Lower lobe of right lung (tissue), 2 donors: ENCODE measurements around the gene KIF26B. TPM values are rescaled to one million over a fixed set of nuclear protein-coding genes. Genes with fewer than 3 reads are reported as not detected.
"Not testable (repeated sequence)": the region's sequence is repeated elsewhere in the genome, so short reads cannot be mapped to it uniquely, and the experiment has no call there.

Source experiments
- ATAC-seq, 2 donors: fragments of 200-7000 bp; cut with Tn5 transposase; one replicate each; pipeline ENCODE4 v1.9.1; 2020 to 2022; ENCODE audit warnings: mild to moderate bottlenecking in 2 of 2, moderate library complexity in 2 of 2
- DNase-seq: peaks from one replicate; pipeline ENCODE4 v3.0.0-alpha.2; 2020
- H3K27ac ChIP-seq: fragments of 200-600 bp; one replicate; pipeline ENCODE4 v1.8.0; 2022
- H3K27me3 ChIP-seq: fragments of 200-600 bp; one replicate; pipeline ENCODE4 v1.8.0; 2022; ENCODE audit warnings: low read depth
- H3K36me3 ChIP-seq: fragments of 200-600 bp; one replicate; pipeline ENCODE4 v1.8.0; 2022; ENCODE audit warnings: mild to moderate bottlenecking
- H3K4me1 ChIP-seq: fragments of 200-600 bp; one replicate; pipeline ENCODE4 v1.8.0; 2022
- H3K4me3 ChIP-seq: fragments of 200-600 bp; one replicate; pipeline ENCODE4 v1.8.0; 2022; ENCODE audit warnings: mild to moderate bottlenecking
- H3K9me3 ChIP-seq: fragments of 200-600 bp; one replicate; pipeline ENCODE4 v1.8.0; 2022
- intact Hi-C: fragments of 100-400 bp; cut with DNase I; formaldehyde crosslinking; loops from one replicate; pipeline ENCODE4 v1.11.0; 2022
- total RNA-seq: library from RNA; stranded (reverse); fragmentation: NEBNext Ultra II Directional; extraction: Animal tissue kit (Norgen Biotek cat#: 25700); gene quantifications from one replicate; pipeline ENCODE4 v1.2.1, GENCODE V29; 2021
- TF ChIP-seq, protein P1 (sequence below): fragments of 200-600 bp; IDR thresholded peaks from one replicate; pipeline ENCODE4 v1.8.0; 2022; ENCODE audit warnings: antibody characterized with exemption, mild to moderate bottlenecking
- donor health status: DM: no; HTN: yes; CAD: no; lungs with severe emphysema.

KIF26B gene
- total RNA-seq, 1 donor from 2014 or later: 1.2 TPM

DNA sequence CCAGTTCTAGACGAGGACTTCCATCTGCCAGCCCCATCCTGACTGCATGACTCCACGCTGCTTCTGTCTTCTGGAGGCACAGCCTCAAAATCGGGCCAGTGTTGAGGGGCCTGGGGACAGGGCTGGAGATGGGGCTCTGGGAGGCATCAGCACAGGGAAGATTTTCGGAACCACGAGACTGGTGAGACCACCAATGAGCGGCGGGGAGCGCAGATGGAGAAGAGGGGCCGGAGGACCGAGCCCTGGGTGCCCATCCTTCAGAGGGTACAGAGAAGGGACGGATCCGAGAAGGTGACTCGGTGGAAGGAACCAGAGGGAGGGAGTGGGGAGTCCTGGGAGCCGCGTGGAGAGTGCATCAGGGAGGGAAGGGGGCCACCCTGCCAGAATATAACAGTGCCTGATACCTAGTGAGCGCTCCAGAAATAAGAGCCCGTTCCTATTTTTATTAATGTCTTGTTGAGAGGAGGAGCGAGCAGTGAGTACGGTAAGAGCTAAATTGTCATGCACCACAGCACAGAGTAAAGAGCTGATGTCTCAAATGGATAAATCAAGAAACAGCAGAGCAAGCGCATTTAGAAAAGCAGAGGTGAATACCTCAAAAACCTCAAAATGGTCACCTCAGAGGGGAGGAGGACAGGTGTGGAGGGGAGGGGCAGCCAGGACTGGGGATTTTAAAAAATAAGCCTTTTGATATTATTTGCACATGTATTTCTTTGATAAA is 26.2 kb upstream of the KIF26B start:
- Histone ChIP-seq H3K4me1 (no peaks in the 10 kb centered on the region), H3K36me3 (peaks cover 1% of the 10 kb centered on the region), H3K9me3 (no peaks in the 10 kb centered on the region), H3K27ac (no peak overlapping the region), H3K4me3 (no peak overlapping the region), H3K27me3 (peaks cover 25% of the 10 kb centered on the region)
- DNase-seq (no peak), ATAC-seq (peak in 1 of 2 donors; percentile 41)
- intact Hi-C loops: no loop called here
- TF ChIP-seq, protein P1, sequence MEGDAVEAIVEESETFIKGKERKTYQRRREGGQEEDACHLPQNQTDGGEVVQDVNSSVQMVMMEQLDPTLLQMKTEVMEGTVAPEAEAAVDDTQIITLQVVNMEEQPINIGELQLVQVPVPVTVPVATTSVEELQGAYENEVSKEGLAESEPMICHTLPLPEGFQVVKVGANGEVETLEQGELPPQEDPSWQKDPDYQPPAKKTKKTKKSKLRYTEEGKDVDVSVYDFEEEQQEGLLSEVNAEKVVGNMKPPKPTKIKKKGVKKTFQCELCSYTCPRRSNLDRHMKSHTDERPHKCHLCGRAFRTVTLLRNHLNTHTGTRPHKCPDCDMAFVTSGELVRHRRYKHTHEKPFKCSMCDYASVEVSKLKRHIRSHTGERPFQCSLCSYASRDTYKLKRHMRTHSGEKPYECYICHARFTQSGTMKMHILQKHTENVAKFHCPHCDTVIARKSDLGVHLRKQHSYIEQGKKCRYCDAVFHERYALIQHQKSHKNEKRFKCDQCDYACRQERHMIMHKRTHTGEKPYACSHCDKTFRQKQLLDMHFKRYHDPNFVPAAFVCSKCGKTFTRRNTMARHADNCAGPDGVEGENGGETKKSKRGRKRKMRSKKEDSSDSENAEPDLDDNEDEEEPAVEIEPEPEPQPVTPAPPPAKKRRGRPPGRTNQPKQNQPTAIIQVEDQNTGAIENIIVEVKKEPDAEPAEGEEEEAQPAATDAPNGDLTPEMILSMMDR: no peak

DNA sequence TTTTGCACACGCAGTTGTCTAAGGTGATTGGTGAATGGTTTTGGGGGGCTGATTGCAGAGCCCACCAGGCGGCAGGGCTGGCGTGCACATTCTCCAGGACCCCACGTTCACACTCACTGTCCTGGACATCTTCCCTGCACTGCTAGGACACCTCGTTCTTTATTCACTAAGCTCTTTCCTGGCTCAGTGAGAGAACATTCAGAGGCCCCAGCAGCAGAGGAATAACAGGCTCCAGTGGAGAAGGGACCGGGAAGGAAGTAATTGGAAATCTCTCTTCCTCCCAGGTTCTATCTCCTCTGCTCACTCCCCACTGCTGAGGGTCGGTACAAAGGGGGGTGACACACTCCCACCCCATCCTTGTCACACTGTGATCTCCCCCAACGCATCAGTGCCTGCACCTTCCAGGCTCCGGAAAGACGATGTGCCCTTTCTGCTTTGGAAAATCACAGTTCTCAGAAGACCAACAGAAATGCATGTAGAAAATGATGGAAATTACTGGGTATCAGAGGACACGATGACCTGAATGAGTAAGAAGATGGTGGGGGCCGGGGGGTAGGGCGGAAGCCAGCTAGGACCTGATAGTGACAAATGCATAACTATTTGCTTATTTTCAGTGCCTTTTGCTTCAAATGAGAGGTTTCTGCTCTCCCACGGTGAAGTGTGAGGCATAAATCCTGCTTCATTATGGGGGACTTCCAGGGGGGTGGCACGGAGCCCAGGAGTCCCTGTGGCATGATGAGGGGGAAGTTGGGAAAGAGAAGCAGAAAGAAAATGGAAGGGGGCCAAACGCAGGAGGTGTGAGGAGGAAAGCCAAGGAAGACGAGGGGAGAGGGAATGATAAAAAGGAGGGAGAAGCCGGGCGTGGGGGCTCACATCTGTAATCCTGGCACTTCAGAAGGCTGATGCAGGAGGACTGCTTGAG is 25.2 kb upstream of the KIF26B start:
- Histone ChIP-seq H3K4me3 (no peak overlapping the region), H3K9me3 (no peaks in the 10 kb centered on the region), H3K36me3 (no peaks in the 10 kb centered on the region), H3K4me1 (no peaks in the 10 kb centered on the region), H3K27me3 (peaks cover 25% of the 10 kb centered on the region), H3K27ac (no peak overlapping the region)
- TF ChIP-seq, protein P1: no peak
- no peak for DNase-seq
- intact Hi-C loops: no loop called here
- ATAC-seq: no peak

DNA sequence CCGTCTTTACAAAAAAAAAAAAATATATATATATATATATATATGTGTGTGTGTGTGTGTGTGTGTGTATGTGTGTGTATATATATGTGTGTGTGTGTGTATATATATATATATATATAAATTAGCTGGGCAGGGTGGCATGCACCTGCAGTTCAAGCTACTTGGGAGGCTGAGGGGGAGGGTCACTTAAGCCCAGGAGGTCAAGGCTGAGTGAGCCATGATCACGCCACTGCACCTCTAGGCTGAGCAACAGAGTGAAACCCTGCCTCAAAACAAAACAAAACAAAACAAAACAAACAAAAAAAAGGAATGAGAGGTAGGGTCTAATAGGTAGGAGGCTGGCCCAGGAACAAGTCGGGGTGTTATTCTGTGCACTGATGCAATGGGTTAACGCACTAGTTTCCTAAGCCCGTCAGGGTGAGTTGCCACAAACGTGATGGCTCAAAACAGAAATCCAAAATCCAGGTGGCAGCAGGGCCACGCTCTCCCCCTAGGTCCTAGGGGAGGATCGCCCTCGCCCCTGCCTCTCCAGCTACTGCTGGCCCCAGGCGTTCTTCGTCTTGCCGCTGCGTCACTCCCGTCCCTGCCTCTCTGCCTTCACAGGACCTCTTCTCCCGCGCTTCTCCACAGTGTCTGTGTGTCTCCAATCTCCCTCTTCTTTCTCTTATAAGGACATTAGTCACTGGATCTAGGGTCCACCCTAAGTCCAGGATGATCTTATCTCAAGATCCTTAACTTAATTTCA is 24.3 kb upstream of the KIF26B start:
- H3K9me3 ChIP-seq, DNase-seq, H3K27ac ChIP-seq, H3K4me3 ChIP-seq, ATAC-seq, H3K36me3 ChIP-seq, H3K4me1 ChIP-seq, intact Hi-C loops: not testable (repeated sequence)
- H3K27me3 ChIP-seq: peaks cover 25% of the 10 kb centered on the region

DNA sequence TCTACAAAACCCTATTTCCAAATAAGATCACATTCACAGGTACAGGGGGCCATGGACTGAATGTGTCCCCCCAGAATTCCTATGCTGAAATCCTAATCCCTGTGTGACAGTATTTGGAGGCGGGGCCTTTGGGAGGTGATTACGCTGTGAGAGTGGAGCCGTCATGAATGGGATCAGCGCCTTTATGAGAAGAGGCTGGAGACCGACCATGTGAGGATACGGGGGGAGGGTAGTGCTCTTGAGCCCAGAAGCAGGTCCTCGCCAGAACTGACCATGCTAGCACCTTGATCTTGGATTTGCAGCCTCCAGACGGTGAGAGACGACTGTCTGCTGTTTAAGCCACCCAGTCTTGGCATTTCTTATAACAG is 23.8 kb upstream of the KIF26B start:
- intact Hi-C loops: no loop called here
- no peaks in the 10 kb centered on the region for H3K36me3 ChIP-seq
- H3K27me3 ChIP-seq: peaks cover 25% of the 10 kb centered on the region
- no peak overlapping the region for H3K4me3 ChIP-seq
- H3K4me1 ChIP-seq: no peaks in the 10 kb centered on the region
- TF ChIP-seq, protein P1: no peak
- no peaks in the 10 kb centered on the region for H3K9me3 ChIP-seq
- ATAC-seq (peak in 1 of 2 donors; percentile 40), DNase-seq (no peak)
- no peak overlapping the region for H3K27ac ChIP-seq

DNA sequence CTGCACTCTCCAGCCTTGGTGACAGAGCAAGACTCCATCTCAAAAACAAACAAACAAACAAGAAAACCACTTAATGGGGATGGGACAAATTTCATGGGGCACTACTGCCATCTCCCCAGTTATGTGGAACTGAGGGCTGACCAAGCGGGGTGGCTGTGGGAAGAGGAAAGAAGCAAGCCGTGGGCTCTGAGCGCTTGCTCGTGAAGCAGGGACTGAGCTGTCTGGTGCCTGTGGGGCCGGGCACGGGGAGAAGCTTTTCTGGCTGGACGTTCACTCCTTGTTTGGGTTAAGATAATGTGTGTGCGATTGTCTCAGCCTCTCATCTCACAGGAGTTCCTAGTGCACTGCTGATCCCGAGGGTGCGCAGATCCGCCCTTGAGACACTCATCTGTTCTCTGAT is 22.0 kb upstream of the KIF26B start:
- H3K4me1 ChIP-seq: no peaks in the 10 kb centered on the region
- no peaks in the 10 kb centered on the region for H3K36me3 ChIP-seq
- H3K4me3 ChIP-seq: no peak overlapping the region
- DNase-seq: no peak
- intact Hi-C loops: no loop called here
- TF ChIP-seq, protein P1: no peak
- no peaks in the 10 kb centered on the region for H3K9me3 ChIP-seq
- H3K27ac ChIP-seq: no peak overlapping the region
- ATAC-seq: no peak
- peaks cover 31% of the 10 kb centered on the region for H3K27me3 ChIP-seq
